IPS DF 4.7 (cell line): ENCODE results near the gene UIMC1.

ENCODE experiments used
- DNase-seq: peaks from one replicate; pipeline ENCODE4 v3.0.0-alpha.2; 2013; ENCODE audit warnings: low spot score; ENCODE audit errors: extremely low read depth

The UIMC1 gene

DNA sequence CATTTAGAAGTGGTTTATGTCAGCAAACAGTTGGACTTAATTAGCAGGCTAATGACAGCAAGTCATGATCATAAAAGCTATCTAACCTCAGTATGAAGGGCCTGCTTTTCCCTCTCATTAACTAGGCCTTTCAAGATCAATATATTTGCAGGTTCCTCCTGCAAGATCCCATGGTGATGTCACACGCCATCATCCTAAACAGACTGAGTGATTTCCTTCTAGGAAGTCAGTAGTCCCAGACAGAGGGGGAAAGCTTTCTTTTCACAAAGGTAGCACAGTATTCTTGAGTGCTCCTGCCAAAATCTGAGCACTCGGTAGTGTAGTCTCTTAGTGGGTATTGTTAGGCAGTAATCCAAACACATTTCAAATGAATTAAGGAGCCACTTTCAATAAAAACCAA, 52.5 kb downstream of the UIMC1 start:
- no peak for DNase-seq

DNA sequence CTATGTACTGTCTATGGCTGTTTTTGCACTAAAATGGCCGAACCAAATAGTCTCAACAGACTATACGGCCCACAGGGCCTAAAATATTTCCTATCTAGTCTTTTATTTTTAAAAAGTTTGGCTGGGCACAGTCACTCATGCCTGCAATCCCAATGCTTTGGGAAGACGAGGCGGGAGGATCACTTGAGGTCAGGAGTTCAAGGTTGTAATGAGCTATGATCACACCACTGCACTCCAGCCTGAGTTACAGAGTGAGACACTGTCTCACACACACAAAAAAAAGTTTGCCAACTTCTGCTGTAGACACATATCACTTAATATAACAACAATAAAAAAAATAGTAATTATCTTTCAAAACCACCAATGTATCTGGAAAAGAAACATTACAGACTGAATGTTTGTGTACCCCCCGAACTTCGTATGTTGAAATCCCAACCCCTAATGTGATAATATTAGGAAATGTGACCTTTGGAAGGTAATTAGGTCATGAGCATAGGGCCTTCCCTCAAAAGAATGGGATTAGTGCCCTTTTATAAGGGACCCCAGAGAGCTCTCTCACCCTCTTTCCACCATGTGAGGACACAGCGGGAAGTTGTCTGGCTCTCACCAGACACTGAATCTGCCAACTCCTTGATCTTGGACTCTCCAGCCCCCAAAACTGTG, 53.9 kb downstream of the UIMC1 start:
- DNase-seq: no peak

DNA sequence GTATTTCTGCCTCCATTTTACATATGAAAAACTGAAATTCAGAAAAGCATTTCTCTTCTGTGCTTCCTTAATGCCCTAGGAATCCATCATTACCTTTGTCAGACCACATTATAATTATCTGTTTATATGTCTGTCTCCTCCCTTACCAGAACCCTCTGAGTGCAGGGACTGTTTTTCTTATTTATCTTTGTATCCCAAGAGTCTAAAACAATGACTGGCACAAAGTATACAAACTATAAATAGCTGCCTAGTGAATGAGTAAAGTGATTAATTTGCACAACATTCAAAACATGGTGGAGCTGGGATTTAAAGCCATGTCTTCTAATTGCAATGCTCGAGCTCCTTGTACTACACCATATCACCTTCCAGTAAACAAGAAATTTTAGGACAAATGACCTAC, 58.1 kb downstream of the UIMC1 start:
- DNase-seq: no peak

DNA sequence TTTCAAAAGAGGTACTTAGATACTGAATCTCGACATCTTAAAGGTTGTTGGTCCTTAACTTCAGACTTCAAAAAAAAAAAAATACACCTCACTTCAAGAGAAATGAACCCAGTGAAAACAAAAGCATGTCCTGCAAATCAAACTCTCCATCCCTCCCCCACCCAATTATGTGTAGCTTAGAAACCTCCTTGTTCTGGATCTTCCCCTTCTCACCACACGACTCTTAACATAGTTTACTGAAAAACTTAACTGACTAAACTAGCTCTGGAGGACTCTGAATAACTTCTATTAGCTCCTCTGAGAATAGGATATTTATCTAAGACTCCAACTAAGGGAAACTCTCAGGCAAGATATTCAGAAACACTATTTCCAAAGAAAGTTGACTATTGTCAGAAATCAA, 58.7 kb downstream of the UIMC1 start:
- DNase-seq: no peak

DNA sequence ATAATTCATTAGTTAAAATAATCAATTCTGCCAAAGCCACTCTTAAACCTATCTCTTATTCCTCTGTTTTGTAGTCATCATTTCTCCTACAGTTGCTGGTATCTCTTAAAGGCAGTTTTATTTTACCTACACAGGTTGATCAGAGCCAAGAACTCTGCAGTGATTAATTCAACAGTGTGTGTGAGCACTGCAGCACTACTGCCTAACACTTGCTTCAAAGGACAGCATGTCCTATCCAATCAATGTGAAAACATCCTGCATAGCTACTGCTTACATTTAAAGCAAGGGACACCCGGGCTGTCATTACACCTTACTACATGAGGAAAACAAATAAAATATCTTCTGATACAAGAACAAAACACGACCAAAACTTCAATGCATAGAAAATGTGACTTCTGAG, 62.3 kb downstream of the UIMC1 start:
- DNase-seq: no peak

DNA sequence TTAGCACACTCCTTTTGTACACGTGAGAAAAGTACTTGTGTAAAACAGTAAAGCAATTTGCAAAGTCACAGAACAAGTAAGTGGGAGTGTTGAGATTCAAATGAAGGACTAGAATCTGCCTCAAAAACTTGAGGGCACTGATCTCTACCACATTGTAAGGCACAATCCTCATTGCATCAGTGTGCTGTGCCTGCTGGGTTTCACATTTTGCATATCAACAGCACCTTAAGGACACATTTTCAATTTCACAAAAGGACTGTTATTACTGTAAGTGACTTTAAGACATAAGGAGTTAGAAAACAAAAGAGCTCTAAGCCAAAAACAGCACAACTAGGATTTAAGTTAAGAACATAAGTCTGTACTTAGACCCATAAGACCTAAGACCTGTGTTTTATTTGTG, 62.8 kb downstream of the UIMC1 start:
- peak; percentile 25 for DNase-seq

DNA sequence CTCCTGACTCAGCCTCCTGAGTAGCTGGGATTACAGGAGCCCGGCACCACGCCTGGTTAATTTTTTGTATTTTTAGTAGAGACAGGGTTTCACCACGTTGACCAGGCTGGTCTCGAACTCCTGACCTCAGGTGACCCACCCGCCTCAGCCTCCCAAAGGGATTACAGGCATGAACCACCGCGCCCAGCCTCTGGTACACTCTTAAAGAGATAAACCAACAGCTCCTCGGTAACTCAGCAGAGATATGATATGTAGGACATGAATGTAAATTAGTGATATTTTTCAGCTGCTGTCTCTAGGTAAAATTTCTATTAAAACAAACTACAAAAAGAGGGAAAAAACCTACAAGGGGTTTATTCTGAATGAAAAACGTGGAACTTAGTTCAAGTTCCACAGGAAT, 64.6 kb downstream of the UIMC1 start:
- DNase-seq: no peak

DNA sequence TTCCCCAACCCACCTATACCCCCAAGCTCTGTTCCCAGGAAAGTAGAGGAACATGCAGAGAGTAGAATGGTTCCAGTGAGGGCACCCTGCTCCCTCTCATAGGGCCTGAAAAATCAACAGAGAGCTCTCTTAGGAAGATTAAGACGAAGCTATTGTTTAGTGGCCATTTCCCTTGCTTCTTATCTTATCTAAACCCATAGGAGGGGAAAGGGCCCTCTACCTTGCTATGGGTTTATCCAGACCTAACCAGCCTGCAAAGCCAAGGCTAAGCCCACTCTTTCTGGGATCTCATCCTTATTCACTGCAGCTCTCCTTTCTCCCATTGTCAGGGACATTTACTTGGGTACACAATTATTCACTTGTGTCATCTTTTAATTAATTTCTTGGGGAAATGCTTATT, 68.1 kb downstream of the UIMC1 start:
- DNase-seq: no peak

DNA sequence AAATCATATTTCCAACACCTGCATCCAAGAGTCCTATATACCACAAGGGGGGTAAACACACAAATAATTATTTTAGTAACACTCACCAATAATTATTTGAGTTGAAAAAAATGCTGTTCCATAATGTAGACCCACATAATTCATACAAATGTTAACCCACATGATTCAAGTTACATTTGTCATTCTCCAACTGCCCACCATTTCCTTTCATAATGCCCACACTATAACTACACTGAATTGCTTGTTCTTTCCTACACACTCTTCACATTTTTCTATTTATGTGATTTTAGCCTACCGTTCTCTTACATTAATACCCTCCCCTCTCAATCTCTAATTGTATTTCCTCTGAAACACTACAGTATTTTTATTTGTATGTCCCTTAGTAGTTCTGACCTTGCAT, 71.6 kb downstream of the UIMC1 start:
- no peak for DNase-seq

DNA sequence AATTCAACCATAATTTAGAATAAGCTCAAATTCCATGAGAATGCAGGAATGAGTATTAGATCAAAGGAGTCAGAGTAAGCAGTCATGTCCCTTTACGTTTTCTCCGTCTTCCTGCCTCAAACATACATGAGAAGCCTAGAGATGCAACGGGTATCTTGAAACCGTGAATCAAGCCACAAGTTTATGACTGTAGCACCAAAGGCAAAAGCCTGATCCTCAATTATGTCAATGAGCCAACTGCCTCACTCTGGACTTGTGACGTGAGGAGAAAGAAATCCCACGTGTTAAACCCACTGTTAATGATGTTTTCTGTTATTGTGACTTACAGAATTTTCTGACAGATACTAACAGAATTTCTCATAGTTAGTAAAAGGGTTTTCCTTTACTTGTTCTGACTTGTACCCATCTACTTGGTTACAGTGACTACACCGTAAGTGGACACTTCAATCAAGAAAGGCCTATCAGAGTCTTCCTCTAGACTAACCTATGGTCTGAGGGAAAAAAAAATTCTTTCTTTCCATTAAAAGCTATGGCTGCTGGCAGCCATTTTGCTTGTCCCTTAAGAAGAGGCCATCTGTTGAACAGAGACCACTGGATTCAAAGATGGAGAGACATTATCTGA, 72.2 kb downstream of the UIMC1 start:
- DNase-seq: no peak

DNA sequence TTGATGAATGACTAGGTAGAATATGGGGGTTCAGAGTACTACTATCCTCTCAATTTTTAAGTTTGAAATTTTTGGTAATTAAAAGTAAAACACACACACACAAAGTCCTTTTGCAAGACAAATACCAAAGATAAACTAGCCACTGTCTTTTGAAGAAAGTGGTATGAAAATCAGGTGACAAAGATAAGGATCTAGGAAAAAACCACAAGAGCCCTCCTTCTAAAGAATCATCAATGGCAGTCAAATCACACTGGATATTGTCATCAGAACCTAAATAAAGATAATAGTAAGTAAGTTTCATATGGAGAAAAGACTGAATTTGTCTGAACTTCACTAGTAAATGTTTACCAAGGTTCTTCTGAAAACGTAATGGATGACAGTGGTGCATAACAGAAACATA, 76.9 kb downstream of the UIMC1 start:
- no peak for DNase-seq

DNA sequence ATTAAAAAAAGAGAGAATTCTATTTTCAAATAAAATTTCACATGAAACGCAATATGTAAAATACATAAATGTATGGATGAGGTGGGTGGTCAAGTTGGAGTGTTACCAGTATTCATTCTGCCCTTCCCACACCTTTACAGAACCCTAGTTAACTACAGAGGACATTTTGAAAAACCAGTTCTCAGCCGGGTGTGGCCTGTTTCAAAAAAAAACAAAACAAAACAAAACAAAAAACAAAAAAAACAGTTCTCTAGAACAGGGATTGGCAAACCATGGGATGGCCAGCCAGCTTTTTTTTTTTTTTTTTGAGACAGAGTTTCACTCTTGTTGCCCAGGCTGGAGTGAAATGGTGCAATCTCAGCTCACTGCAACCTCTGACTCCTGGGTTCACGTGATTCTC, 79.0 kb downstream of the UIMC1 start:
- DNase-seq: no peak

DNA sequence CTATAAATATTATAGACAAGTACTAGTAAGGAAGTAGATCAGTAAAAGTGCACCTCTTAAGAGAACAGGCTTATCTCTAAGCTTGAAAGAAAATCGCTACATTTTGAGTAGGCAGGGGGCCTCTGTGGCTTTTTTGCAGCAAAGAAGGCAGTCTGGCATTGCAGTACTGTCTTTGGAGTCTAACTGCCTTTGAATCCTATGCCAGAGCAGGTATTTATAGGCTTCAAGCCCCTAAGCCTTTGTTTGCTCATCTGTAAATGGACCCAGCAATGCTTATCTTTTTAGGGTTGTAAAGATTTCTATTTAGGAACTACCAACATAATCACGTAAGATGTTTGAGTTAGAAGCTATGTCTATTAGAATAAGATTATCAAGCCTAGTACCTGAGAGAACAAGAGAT, 83.8 kb downstream of the UIMC1 start:
- DNase-seq: no peak

DNA sequence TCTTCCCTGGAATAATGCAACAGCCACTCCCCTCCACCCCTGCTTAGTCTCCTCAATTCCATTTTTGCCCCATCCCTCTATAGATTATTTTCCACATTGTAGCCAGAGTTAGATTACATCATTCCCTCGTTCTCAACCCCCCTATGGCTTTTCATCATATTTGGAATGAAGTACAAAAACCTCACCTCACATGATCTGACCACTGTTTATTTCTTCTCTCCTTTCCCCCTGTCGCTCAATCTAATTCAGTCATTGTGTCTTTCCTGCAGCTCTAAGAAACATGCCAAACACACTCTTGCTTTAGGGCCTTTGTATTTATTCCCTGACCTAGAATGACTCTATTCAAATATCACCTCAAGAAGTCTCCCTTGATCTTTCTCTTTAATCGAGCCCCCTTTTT, 84.9 kb downstream of the UIMC1 start:
- no peak for DNase-seq

DNA sequence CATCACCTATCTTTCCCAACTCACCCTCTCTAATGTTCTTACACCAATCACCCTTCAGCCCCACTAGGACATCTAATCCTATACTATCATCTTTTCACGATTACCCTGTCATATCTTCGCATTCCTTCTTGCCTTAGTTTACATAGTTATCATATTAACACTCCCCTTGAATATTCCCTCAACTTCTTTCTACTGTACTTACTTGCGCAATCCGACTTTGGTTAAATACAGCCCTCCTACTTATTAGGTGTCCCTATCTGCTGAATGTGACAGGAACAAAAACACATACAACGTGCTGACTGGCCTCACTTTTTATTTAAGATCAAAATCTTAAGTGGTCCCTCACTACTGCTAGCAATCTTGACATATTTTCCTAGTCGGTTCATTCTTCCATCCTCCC, 88.0 kb downstream of the UIMC1 start:
- no peak for DNase-seq

DNA sequence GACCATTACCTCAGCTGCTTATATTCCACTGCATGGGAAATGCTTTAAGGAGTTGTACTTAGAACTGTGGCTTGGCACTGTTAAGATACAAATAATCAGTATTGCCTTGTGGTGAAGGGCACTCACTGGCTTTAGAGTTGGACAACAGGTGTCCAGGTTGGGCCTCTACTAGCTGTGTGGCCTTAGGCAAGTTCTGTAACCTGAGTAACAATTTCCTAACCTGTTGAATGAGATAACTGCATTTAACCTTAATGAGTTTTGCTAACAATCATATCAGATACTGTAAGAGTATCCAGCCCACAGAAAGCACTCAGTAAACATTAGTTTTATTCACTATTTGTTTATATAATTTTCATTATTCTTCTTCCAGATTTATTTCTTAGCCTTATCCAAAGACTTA, 90.2 kb downstream of the UIMC1 start:
- no peak for DNase-seq

DNA sequence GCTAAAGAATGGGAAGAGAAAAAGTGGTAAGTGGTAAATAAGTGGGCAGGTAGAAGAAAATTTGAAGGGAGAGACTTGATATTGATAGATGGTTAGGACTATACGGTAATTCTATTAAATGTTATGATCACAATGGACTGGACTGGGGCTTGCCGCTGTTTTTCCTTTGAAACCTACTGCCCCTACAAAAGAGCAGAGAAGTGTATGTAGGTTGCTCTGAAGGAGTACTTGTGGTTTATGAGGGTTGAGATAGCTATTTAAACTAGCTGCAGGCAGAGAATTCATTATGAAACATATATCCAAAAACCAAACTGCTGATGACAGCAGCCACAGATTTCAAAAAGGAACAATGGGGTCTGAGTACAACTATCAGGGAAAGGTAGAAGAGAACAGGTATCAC, 90.7 kb downstream of the UIMC1 start:
- DNase-seq: no peak

DNA sequence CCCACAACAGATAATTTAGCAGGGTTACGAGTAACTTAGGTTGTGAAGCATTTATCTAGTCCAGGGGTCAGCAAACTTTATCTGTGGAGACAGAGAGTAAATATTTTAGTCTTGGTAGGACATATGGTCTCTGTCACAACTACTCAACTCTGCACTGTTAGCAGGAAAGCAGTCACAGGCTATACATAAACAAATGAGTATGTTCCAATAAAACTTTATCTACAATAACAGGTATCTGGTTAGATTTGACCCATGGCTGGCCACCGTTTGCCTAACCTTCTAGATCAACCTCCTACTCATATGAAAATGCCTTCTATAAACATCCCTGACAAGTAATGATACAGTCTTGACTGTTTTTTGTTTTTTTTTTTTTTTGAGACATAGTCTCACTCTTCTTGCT, 94.5 kb downstream of the UIMC1 start:
- no peak for DNase-seq

DNA sequence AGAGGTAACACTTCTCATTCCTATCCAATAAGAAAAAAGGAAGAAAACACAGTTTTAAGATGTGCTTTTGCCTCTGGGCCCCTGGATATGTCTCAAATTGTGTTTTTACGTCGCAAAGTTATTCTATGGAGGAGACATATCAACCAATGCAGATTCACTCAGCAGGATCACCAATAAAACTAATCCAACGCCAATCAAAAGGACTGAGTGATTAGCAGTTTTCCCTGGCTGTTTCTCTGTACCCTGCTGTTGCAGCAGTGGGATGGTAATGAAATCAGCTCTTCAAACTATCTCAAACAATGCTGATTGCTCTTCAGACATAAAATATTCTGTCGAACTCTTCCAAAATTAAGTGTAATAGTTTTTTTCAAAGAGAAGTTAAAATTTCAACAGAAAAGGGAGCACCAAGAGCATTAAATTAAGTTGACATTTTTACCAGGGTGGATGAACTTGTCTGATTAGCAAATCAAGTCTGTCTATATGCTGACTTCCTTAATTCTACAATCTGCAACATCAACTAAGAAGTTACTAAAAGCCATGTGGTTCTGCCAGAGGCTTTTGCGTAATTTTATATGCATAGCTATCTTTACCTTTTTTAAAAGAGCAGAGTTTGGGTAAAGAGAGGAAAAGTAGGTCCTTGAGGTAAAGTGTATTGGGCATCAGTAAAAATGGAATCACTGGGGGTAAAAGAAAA, 97.8 kb downstream of the UIMC1 start:
- DNase-seq: no peak

DNA sequence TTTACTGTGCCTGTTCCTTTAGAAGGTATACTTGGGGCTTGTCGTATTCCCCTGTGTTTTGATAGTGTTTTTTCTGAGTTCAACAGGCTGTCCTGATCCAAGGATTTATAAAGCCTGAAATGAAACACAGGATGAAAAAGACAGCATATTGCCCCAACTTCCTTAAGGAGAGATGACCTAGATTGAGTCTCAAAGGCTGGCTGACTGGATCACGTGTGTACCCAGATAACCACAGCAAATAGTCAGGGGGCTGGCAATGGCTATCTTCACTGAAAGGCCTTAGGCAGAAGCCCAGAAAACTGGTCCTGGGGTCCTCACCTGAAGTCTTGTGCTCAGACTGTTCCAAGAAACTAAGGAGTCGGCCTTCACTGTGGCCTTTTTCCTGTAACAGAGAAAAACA, 99.8 kb downstream of the UIMC1 start:
- no peak for DNase-seq

DNA sequence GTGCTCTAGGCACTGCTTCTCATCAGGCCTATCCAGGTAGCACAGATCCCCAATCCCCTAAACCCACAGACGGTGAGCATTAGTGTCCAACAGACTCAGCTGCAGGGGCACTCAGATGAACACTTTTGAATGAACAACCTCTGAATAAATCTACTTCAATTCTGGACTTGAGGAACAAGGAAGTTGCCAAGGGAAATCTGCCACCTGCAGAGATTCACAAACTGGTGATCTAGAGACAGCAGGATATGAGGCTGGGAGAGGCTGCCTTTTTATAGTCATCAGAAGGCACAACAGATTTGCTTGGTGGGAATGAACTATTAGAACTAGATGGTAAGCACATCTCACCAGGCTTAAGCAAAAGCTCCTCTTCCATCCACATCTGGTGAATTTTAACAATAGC, 100.5 kb downstream of the UIMC1 start:
- no peak for DNase-seq

DNA sequence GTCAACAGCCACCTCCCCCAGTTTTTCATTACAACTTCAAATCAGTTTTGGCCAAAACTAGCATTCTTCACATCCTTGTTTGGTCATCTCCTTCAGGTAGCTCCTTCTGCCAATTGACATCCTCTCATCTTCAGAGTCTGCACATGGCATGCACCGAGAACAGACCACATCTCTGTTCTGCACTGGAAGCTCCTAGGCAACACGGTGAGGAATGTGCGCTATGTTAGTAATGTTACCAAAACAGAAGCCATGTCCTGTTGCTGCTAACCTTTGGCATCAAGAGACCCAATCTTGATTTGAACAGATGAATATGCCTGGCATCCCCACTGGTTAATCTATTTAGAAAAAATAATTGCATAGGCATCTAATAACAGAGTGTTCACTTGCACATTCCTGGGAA, 102.3 kb downstream of the UIMC1 start:
- DNase-seq: no peak
